NB4 (cell line): Measurements from ENCODE around the gene THADA.

Experiments used
- CTCF ChIP-seq: IDR thresholded peaks from one replicate; pipeline ENCODE4 v1.5.1; 2012; ENCODE audit warnings: low read depth, low read length
- MAX ChIP-seq: IDR thresholded peaks from 2 replicates; pipeline ENCODE4 v1.6.1; 2011; ENCODE audit warnings: low read depth, low read length
- MYC ChIP-seq: IDR thresholded peaks from 2 replicates; pipeline ENCODE4 v1.6.1; 2011; ENCODE audit warnings: low read depth, low read length
- POLR2A ChIP-seq: IDR thresholded peaks from 2 replicates; pipeline ENCODE4 v1.6.1; 2011; ENCODE audit warnings: mild to moderate bottlenecking; ENCODE audit not compliant: insufficient read length; ENCODE audit errors: extremely low read depth

DNA sequence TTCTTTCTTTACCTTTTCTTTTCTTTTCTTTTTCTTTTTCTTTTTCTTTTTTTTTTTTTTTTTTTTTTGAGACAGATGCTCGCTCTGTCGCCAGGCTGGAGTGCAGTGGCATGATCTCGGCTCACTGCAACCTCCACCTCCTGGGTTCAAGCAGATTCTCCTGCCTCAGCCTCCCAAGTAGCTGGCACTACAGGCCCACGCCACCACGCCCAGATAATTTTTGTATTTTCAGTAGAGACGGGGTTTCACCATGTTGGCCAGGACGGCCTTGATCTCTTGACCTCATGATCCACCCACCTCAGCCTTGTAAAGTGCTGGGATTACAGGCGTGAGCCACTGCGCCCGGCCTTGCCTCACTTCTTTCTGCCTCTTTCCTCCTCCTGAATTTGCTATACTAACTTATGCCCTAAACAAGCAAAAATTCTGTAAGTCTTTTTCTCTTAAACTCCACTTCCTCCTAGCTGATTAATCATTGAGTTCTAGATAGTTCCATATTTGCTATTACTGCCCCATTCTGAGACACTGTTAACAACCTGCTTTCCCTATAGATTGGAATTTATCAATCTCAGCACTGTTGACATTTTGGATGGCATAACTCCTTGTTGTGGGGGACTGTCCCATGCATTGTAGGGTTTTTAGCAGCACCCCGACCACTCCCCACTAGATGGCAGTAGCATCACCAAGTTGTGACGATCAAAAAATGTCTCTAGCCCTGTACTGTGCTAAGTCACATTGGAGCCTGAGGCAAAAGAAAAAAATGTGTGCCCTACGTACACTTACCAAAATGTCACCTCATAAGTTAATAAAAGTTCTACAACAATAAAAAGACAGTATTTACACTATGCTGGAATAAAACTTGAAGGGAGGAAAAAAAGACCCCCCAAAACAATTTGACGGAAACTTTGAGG is 16.4 kb upstream of the THADA start:
- TF ChIP-seq CTCF (peak; percentile 94), POLR2A (no peak), MAX (no peak; the same call in 1 of the 2 replicates), MYC (no peak)
